COLO668 (cell line): ENCODE data around the gene CCDC34.

Source experiments
- DNase-seq: peaks from one replicate; lab custom pipeline; 2025; ENCODE audit not compliant: unreplicated experiment; lab: John Stamatoyannopoulos, UW

Gene CCDC34

GRCh38 chr11:27392278-27393114, 29.5 kb upstream of the CCDC34 start:
- DNase-seq: no peak

- no peak for DNase-seq
Measured at GRCh38 chr11:27391331-27392015, 28.5 kb upstream of the CCDC34 start.

- no peak for DNase-seq
Measured at GRCh38 chr11:27390318-27391295, 27.6 kb upstream of the CCDC34 start.

- DNase-seq: no peak
Measured at GRCh38 chr11:27388869-27389268, 25.9 kb upstream of the CCDC34 start.

- no peak for DNase-seq
Measured at GRCh38 chr11:27388001-27388400, 25.0 kb upstream of the CCDC34 start.

- DNase-seq: no peak
Measured at GRCh38 chr11:27387362-27387761, 24.3 kb upstream of the CCDC34 start.

GRCh38 chr11:27386181-27386845, 23.3 kb upstream of the CCDC34 start:
- DNase-seq: no peak

GRCh38 chr11:27385245-27385644, 22.2 kb upstream of the CCDC34 start:
- DNase-seq: no peak

GRCh38 chr11:27384227-27384626, 21.2 kb upstream of the CCDC34 start:
- no peak for DNase-seq

GRCh38 chr11:27383645-27384044, 20.6 kb upstream of the CCDC34 start:
- no peak for DNase-seq

GRCh38 chr11:27381238-27381666, 18.2 kb upstream of the CCDC34 start:
- no peak for DNase-seq

GRCh38 chr11:27380771-27381170, 17.8 kb upstream of the CCDC34 start:
- no peak for DNase-seq

- no peak for DNase-seq
Measured at GRCh38 chr11:27379449-27379848, 16.4 kb upstream of the CCDC34 start.

- DNase-seq: no peak
Measured at GRCh38 chr11:27375370-27375769, 12.4 kb upstream of the CCDC34 start.

- no peak for DNase-seq
Measured at GRCh38 chr11:27373856-27374602, 11.0 kb upstream of the CCDC34 start.

- DNase-seq: no peak
Measured at GRCh38 chr11:27373392-27373791, 10.4 kb upstream of the CCDC34 start.

- DNase-seq: no peak
Measured at GRCh38 chr11:27372164-27372563, 9.1 kb upstream of the CCDC34 start.

GRCh38 chr11:27371489-27371888, 8.5 kb upstream of the CCDC34 start:
- DNase-seq: no peak

GRCh38 chr11:27370374-27370773, 7.4 kb upstream of the CCDC34 start:
- DNase-seq: no peak

GRCh38 chr11:27367881-27368280, 4.9 kb upstream of the CCDC34 start:
- peak; percentile 74 for DNase-seq
